ENCODE results near the gene CTRL.

DNA sequence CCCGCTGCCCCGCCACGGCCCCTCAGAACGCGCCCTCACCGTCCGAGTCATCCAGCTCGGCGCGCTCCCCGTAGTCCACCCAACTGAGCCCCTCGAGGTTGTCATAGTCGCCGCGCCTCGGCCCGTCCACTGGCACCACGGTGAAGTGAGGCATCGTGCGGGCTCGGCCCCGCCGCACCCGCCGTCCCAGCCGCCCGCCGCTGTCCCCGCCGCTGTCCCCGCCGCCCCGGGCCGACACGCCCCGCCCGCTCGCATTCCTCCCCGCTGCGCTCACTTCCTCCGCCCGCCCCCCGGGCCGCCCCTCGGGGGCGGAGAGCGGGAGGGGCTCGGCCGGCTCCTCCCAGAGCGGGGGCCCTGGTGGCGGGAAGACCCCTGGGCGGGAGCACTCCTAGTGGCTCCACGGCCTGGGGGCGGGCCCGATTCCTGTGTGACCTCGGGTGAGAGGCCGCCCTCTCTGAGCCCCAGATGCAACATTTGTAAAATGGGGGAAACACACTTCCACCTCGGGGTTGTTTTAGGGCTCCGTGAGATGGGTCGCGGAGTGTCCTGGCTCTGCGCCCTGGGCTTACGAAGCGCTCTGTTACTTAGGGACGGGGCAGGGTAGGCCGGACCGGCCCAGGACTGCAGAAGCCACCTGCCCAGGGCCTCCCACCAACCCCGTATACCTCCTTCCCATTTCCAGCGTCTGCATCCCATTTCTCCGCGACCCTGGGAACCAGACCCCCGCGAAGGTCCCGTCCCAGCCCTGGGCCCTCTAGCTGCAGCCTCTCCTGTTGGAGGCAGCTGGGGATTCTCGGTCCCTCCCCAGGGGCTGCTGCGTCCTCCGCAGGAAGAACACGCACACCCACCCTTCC, 37.0 kb upstream of the CTRL start, which contains the start of gene SLC12A4:
- TF ChIP-seq EZH2 (IDR thresholded peaks at IDR 0.05; ENCODE audit: borderline replicate concordance, low read depth, low read length, severe bottlenecking) (no peak), MYC (IDR thresholded peaks at IDR 0.05; ENCODE audit: low read depth, low read length) (no peak), GATA2 (IDR thresholded peaks at IDR 0.05; ENCODE audit: insufficient read depth, insufficient read length, low read depth, low read length) (no peak), POLR2A (IDR thresholded peaks at IDR 0.05; ENCODE audit: low read depth, low read length) (peak; percentile 86), POLR2AphosphoS5 (IDR thresholded peaks at IDR 0.05; ENCODE audit: insufficient read depth, low read depth, low read length) (peak; percentile 98)
- TF ChIP-seq, protein P1, sequence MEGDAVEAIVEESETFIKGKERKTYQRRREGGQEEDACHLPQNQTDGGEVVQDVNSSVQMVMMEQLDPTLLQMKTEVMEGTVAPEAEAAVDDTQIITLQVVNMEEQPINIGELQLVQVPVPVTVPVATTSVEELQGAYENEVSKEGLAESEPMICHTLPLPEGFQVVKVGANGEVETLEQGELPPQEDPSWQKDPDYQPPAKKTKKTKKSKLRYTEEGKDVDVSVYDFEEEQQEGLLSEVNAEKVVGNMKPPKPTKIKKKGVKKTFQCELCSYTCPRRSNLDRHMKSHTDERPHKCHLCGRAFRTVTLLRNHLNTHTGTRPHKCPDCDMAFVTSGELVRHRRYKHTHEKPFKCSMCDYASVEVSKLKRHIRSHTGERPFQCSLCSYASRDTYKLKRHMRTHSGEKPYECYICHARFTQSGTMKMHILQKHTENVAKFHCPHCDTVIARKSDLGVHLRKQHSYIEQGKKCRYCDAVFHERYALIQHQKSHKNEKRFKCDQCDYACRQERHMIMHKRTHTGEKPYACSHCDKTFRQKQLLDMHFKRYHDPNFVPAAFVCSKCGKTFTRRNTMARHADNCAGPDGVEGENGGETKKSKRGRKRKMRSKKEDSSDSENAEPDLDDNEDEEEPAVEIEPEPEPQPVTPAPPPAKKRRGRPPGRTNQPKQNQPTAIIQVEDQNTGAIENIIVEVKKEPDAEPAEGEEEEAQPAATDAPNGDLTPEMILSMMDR (IDR thresholded peaks at IDR 0.05; ENCODE audit: extremely low read depth in 1 of 2, insufficient read depth in 1 of 2, low read depth in 1 of 2, low read length in 2 of 2) = no peak
- TF ChIP-seq, protein P2, sequence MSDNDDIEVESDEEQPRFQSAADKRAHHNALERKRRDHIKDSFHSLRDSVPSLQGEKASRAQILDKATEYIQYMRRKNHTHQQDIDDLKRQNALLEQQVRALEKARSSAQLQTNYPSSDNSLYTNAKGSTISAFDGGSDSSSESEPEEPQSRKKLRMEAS (IDR thresholded peaks at IDR 0.05; ENCODE audit: insufficient read depth, insufficient read length) = no peak

Data from endothelial cell of umbilical vein (primary cell).